ENCODE data around the gene HOXD3.

- TF ChIP-seq EZH2 (IDR thresholded peaks at IDR 0.05; ENCODE audit: insufficient read depth, poor library complexity, severe bottlenecking) (no peak), EZH2phosphoT487 (IDR thresholded peaks at IDR 0.05; ENCODE audit: insufficient read depth, low read depth) (no peak)
Measured at GRCh38 chr2:176109946-176110345, 47.2 kb upstream of the HOXD3 start.

All from GM23248 (cell line).